GM12892 (cell line): ENCODE measurements around the gene NECAB3.

Experiments used
- POLR2A ChIP-seq: IDR thresholded peaks from 2 replicates; pipeline ENCODE4 v1.6.1; 2011; ENCODE audit warnings: low read depth, low read length, control low read depth
- TAF1 ChIP-seq: IDR thresholded peaks from 2 replicates; pipeline ENCODE4 v1.6.1; 2011; ENCODE audit warnings: low read depth, mild to moderate bottlenecking, control low read depth, low read length, borderline replicate concordance

GRCh38 chr20:33650753-33651561, 23.3 kb downstream of the NECAB3 start:
- TF ChIP-seq TAF1 (no peak), POLR2A (no peak)
